ENCODE data around the gene CERK.

DNA sequence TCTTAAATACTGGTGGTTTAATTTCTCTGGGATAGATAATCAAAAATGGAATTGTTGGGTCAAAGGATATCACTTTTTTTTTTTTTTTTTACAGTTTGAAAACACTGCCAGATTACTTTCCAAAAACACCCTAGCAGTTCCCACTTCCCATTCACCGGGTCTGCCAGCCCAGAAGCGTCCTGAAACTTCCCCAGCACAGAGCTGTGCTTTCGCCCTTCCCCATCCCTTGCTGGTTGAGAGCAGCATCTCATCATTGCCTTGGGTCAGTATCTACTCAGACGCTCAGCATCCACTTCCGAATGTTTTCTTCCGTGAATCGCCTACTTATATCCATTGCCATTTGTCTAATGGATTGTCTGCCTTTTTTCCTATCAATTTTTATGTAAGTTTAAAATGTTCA, 5.5 kb downstream of the CERK start:
- TF ChIP-seq, protein P1, sequence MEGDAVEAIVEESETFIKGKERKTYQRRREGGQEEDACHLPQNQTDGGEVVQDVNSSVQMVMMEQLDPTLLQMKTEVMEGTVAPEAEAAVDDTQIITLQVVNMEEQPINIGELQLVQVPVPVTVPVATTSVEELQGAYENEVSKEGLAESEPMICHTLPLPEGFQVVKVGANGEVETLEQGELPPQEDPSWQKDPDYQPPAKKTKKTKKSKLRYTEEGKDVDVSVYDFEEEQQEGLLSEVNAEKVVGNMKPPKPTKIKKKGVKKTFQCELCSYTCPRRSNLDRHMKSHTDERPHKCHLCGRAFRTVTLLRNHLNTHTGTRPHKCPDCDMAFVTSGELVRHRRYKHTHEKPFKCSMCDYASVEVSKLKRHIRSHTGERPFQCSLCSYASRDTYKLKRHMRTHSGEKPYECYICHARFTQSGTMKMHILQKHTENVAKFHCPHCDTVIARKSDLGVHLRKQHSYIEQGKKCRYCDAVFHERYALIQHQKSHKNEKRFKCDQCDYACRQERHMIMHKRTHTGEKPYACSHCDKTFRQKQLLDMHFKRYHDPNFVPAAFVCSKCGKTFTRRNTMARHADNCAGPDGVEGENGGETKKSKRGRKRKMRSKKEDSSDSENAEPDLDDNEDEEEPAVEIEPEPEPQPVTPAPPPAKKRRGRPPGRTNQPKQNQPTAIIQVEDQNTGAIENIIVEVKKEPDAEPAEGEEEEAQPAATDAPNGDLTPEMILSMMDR (IDR thresholded peaks at IDR 0.05; ENCODE audit: poor library complexity, severe bottlenecking): no peak
- TF ChIP-seq EZH2 (IDR thresholded peaks at IDR 0.05; ENCODE audit: borderline replicate concordance, insufficient read depth, low read length, poor library complexity, severe bottlenecking) (no peak), EP300 (conservative IDR thresholded peaks at IDR 0.05; ENCODE audit: poor library complexity, severe bottlenecking) (no peak)
